GM19463 (cell line): Measurements from ENCODE around the gene ACBD6.

Experiments
- ATAC-seq: cut with Tn5 transposase; IDR thresholded peaks from one replicate; pipeline ENCODE4 v1.9.1; 2021; ENCODE audit warnings: mild to moderate bottlenecking, moderate library complexity; ENCODE audit not compliant: unreplicated experiment

ACBD6 gene

DNA sequence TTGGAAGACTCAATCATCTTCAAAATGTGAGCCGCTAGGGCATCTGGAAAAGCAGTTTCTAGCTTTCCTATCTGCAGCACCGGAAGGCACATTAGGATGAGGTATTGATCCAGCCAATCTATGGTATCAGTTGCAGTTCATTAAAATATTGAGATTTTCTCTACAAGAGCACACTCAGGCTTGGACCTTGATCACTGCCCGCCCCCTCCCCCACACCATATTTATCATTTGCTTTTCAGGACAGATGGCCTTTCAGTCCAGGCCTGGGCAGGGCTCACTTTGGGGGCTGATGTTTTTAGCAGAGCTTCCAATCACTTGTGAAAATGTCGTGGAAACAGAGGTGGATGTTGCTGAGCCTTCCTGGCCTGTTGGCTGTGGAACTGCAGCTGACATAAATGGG, 254.8 kb downstream of the ACBD6 start:
- no peak for ATAC-seq

GRCh38 chr1:180247061-180247460, 255.3 kb downstream of the ACBD6 start:
- no peak for ATAC-seq

- no peak for ATAC-seq
Measured at GRCh38 chr1:180246579-180246978, 255.8 kb downstream of the ACBD6 start.

GRCh38 chr1:180244840-180245239, 257.5 kb downstream of the ACBD6 start:
- no peak for ATAC-seq

DNA sequence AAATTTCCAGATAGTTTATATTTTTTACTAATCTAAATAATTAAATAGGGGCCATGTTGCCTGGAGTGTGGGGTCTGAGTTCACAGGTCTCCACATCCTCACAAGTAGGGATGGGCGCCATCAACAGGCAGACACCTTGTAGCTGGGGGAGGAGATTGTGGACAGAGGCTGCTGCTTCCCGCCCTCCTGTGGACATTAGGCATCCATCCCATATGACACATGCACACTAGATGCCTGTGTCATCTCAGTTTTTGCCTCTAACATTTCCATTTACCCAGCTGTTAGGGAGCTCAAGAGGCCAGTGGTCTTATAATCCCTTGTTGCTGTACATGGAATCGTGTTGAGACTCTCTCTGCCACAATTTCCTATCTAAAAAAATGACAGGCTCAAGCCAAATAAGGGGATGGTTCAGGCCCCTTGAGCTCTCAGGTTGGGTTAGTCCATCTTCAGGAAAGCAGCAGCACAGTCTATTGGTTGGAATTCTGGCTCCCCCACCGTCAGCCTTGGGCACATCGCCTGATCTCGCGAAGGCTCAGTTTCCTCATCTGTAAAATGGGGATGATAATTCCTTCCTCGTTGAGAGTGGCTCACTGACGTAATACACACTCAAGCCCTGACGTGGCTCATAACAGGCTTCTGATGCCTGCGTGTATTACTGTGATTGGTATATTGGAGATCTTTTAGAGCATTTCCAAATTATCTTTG, 258.7 kb downstream of the ACBD6 start:
- no peak for ATAC-seq

GRCh38 chr1:180241716-180242544, 260.4 kb downstream of the ACBD6 start:
- no peak for ATAC-seq

- no peak for ATAC-seq
Measured at GRCh38 chr1:180239145-180240096, 263.0 kb downstream of the ACBD6 start.

DNA sequence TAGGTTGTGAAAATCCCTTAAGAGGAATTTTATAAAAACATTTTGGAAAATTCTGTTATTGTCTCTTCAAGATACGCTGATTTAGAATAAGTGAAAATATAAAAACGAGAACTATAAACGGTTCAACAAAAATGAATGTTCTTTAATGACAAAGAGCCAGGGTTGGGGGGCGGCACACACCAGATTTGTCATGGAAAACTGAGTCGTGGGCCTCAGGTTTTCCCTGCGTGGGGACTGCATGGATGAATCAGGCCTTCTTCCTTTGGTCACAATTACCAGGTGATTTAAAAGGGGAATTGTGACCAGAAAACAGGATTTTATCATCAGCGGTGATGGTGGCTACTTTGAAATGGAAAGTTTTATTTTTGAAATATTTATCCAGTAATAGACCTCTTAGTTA, 263.7 kb downstream of the ACBD6 start:
- ATAC-seq: no peak
